Breast epithelium (tissue), 4 donors: ENCODE measurements around the gene PAPSS1. TPM values are rescaled to one million over a fixed set of nuclear protein-coding genes. Genes with fewer than 3 reads are reported as not detected.

Experiments
- DNase-seq, 2 donors: peaks; one replicate each; pipeline ENCODE4 v3.0.0-alpha.2; 2019; ENCODE audit warnings: low spot score in 2 of 2
- H3K27ac ChIP-seq, 2 donors: fragments of 200-600 bp; sonication (generic) in 1 of 2; one replicate each; pipeline ENCODE4 v1.5.1; 2016 to 2019; ENCODE audit warnings: mild to moderate bottlenecking in 1 of 2
- H3K27me3 ChIP-seq, 2 donors: fragments of 200-600 bp; sonication (generic) in 1 of 2; one replicate each; pipeline versions ENCODE4 v1.5.1 to v1.6.0; 2017 to 2019; ENCODE audit warnings: control low read depth in 1 of 2, mild to moderate bottlenecking in 1 of 2
- H3K36me3 ChIP-seq: fragments of 200-600 bp; one replicate; pipeline ENCODE4 v1.5.1; 2019
- H3K4me1 ChIP-seq, 2 donors: fragments of 200-600 bp; sonication (generic); one replicate each; pipeline ENCODE4 v1.5.1; 2016 to 2019; ENCODE audit warnings: control low read depth in 1 of 2
- H3K4me3 ChIP-seq, 3 donors: fragments of 200-600 bp; sonication (generic); 1 replicate in 2 of 3; 2 replicates in 1 of 3; pipeline ENCODE4 v1.5.1; 2016 to 2019; ENCODE audit warnings: mild to moderate bottlenecking in 3 of 3, moderate library complexity in 2 of 3
- H3K9me3 ChIP-seq, 2 donors: fragments of 200-600 bp; sonication (generic) in 1 of 2; one replicate each; pipeline ENCODE4 v1.5.1; 2016 to 2019; ENCODE audit warnings: control low read depth in 1 of 2
- POLR2A ChIP-seq: fragments of 450-650 bp; IDR thresholded peaks from one replicate; pipeline ENCODE4 v1.6.1; 2016; ENCODE audit warnings: antibody characterized with exemption, mild to moderate bottlenecking, moderate library complexity
- POLR2AphosphoS5 ChIP-seq, 3 donors: sonication (generic); formaldehyde crosslinking; IDR thresholded peaks; one replicate each; pipeline ENCODE4 v1.6.1; 2017; ENCODE audit warnings: antibody characterized with exemption in 3 of 3
- intact Hi-C: fragments of 100-400 bp; cut with DNase I; formaldehyde crosslinking; loops from one replicate; pipeline ENCODE4 v1.15.1; 2023; ENCODE audit warnings: low total_unique reads
- total RNA-seq, 3 donors: library from RNA; depleted of rRNA; stranded (reverse); fragments of >200 nt; gene quantifications; one replicate each; pipeline ENCODE4 v1.1.0, GENCODE V29; 2016
- TF ChIP-seq, protein P1 (sequence below), 3 donors: fragments of 450-650 bp; IDR thresholded peaks; one replicate each; pipeline ENCODE4 v1.5.1; 2016 to 2017; ENCODE audit warnings: antibody characterized with exemption in 3 of 3, mild to moderate bottlenecking in 3 of 3, moderate library complexity in 3 of 3

The PAPSS1 gene
- total RNA-seq, 3 donors from 2014 or later = 40.6 to 65.7 (median 44.2) TPM

DNA sequence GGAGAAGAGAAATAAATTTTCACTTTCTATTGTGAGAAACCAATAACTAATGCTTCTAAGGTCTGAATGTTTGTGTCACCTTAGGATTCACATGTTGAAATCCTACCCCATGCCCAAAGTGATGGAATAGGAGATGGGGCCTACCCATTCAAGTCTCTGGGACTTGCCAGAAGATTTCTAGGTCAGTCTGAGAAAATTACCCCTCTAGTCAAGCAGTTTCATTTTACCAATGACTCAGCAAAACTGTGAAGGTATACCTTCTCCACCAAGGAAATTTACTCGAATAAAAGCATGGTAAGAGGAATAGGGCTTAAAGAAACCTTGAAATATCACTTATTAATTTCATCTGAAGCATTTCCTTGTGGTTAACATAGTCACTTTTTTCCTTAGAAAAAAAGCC is 23.5 kb upstream of the PAPSS1 start:
- Histone ChIP-seq H3K27ac (no peak overlapping the region), H3K36me3 (no peaks in the 10 kb centered on the region), H3K27me3 (no peaks in the 10 kb centered on the region), H3K9me3 (no peaks in the 10 kb centered on the region), H3K4me3 (no peak overlapping the region), H3K4me1 (no peaks in the 10 kb centered on the region)
- intact Hi-C loops = no loop called here
- no peak for DNase-seq
- TF ChIP-seq POLR2AphosphoS5 (IDR thresholded peaks at IDR 0.05) (no peak), POLR2A (no peak)
- TF ChIP-seq, protein P1, sequence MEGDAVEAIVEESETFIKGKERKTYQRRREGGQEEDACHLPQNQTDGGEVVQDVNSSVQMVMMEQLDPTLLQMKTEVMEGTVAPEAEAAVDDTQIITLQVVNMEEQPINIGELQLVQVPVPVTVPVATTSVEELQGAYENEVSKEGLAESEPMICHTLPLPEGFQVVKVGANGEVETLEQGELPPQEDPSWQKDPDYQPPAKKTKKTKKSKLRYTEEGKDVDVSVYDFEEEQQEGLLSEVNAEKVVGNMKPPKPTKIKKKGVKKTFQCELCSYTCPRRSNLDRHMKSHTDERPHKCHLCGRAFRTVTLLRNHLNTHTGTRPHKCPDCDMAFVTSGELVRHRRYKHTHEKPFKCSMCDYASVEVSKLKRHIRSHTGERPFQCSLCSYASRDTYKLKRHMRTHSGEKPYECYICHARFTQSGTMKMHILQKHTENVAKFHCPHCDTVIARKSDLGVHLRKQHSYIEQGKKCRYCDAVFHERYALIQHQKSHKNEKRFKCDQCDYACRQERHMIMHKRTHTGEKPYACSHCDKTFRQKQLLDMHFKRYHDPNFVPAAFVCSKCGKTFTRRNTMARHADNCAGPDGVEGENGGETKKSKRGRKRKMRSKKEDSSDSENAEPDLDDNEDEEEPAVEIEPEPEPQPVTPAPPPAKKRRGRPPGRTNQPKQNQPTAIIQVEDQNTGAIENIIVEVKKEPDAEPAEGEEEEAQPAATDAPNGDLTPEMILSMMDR (IDR thresholded peaks at IDR 0.05) = no peak

DNA sequence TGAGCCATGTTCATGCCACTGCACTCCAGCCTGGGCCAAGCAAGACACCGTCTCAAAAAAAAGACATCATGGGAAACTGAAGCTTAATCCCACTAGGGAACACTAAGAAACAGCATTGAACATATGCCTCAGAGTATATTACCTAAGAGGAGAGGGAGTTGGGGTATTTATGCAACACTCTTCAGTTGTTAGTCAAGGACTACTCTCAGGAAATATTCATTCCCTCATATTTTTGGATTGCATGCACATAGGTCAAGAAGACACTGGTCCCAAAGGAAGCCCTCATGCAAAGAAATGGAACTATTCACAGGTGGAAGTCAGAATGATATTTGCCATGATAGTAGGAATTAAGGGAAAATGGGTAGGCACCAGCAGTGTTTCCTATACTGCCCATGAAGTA is 22.8 kb upstream of the PAPSS1 start:
- no peaks in the 10 kb centered on the region for H3K36me3 ChIP-seq
- intact Hi-C loops = no loop called here
- no peak for DNase-seq

DNA sequence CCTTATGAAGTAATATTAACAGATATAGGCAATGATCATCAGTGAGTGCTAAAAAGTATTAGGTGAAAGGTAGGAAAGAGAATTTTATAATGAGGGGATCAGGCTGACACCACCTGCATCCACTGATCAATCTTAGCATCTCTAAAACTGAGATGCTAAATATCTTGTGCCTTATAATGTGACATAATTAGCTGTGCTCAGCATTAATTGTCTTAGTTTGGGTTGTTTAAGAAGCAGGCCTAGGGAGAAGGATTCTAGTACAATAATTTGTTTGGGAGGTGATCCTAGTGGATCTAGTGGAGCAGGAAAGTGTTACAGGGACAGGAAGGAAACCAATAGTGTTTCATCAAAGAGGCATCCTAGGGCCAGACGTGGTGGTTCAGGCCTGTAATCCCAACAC is 22.2 kb upstream of the PAPSS1 start:
- no peaks in the 10 kb centered on the region for H3K36me3 ChIP-seq
- H3K4me3 ChIP-seq = no peak overlapping the region
- no peaks in the 10 kb centered on the region for H3K9me3 ChIP-seq
- DNase-seq = no peak
- TF ChIP-seq POLR2A (no peak), POLR2AphosphoS5 (IDR thresholded peaks at IDR 0.05) (no peak)
- TF ChIP-seq, protein P1 (IDR thresholded peaks at IDR 0.05) = no peak
- no peaks in the 10 kb centered on the region for H3K4me1 ChIP-seq
- intact Hi-C loops = no loop called here
- H3K27ac ChIP-seq = no peak overlapping the region
- H3K27me3 ChIP-seq = no peaks in the 10 kb centered on the region

More for the DNA sequence above, 22.8 kb upstream of the PAPSS1 start:
- Histone ChIP-seq H3K9me3 (no peaks in the 10 kb centered on the region), H3K4me3 (no peak overlapping the region), H3K27ac (no peak overlapping the region), H3K27me3 (no peaks in the 10 kb centered on the region), H3K4me1 (no peaks in the 10 kb centered on the region)
- TF ChIP-seq, protein P1 (IDR thresholded peaks at IDR 0.05) = no peak
- TF ChIP-seq POLR2A (no peak), POLR2AphosphoS5 (IDR thresholded peaks at IDR 0.05) (no peak)

DNA sequence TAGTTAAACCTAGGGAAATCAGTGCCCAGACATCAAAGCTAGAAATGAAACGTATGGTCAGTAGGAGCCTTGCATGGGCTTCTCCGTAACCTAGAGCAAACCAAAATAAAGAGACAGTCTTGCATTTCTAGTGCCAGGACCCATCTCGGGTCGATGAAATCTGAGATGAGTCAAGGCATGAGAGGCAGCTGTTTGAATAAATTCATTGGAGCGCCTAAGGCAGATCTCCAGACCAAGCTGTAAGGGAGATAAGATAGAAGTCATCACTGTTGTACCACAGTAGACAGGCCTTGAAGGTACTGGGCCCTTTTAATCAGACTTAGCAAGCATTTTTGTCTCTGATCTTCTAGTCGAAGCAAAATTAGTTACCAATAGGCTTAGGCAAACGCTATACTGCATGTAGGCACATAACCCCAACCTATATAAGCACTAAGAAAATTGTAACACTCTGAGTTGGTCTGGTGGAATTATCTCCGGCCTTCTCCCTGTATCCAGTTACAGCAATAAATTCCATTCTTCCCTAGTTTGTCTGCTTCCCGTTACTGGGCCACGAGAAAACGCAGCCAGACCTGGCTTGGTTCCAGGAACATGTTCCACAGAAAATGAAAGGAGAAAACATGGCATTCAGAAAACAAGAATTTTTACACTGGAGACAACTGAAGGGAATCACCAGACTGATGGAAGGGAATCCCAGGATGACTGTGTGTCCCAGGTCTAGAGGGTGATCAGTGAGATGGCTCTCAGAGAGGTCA is 21.1 kb upstream of the PAPSS1 start:
- H3K27me3 ChIP-seq = no peaks in the 10 kb centered on the region
- no peaks in the 10 kb centered on the region for H3K4me1 ChIP-seq
- TF ChIP-seq POLR2A (no peak), POLR2AphosphoS5 (IDR thresholded peaks at IDR 0.05) (no peak)
- TF ChIP-seq, protein P1 (IDR thresholded peaks at IDR 0.05) = no peak
- H3K9me3 ChIP-seq = no peaks in the 10 kb centered on the region
- peak; percentile 22 to 60 for DNase-seq
- H3K27ac ChIP-seq = peak overlapping the region in 1 of 2 donors; percentile 74
- H3K4me3 ChIP-seq = no peak overlapping the region
- no peaks in the 10 kb centered on the region for H3K36me3 ChIP-seq
- intact Hi-C loops = no loop called here

DNA sequence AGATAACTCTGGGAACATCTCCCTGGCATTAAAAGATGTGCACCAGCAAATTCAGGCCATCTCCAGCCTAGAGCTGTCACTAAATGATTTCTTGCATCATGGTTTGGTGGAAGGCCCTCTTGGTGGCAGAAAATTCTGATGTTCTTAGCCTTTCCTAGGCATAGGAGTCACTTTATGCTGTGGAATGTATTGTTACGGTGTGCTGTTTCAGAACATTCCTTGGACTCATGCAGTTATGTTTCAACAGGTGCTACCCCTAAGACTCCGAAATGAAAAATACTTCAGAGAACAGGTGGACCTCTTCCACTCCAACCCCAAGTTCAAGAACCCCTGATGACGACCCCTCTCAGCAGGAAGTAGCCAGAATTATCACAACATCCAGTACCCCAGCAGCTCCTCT is 20.3 kb upstream of the PAPSS1 start:
- intact Hi-C loops = no loop called here
- H3K27ac ChIP-seq = peak overlapping the region in 1 of 2 donors; percentile 74
- H3K9me3 ChIP-seq = no peaks in the 10 kb centered on the region
- TF ChIP-seq POLR2AphosphoS5 (IDR thresholded peaks at IDR 0.05) (no peak), POLR2A (no peak)
- TF ChIP-seq, protein P1 (IDR thresholded peaks at IDR 0.05) = no peak
- no peak for DNase-seq
- H3K36me3 ChIP-seq = no peaks in the 10 kb centered on the region
- no peak overlapping the region for H3K4me3 ChIP-seq
- H3K4me1 ChIP-seq = no peaks in the 10 kb centered on the region
- H3K27me3 ChIP-seq = no peaks in the 10 kb centered on the region
